ENCODE data around the gene TFCP2L1.

TFCP2L1 gene

GRCh38 chr2:121219866-121220265 lies 65.1 kb downstream of the TFCP2L1 start:
- no peak for DNase-seq (ENCODE audit: low read depth)

- no peak for DNase-seq (ENCODE audit: low read depth)
These were observed 66.5 kb downstream of the TFCP2L1 start for GRCh38 chr2:121218386-121218938.

GRCh38 chr2:121217627-121218026 lies 67.4 kb downstream of the TFCP2L1 start:
- DNase-seq (ENCODE audit: low read depth): no peak

GRCh38 chr2:121214296-121214695 lies 70.7 kb downstream of the TFCP2L1 start:
- DNase-seq (ENCODE audit: low read depth): no peak

- no peak for DNase-seq (ENCODE audit: low read depth)
These were observed 71.6 kb downstream of the TFCP2L1 start for GRCh38 chr2:121213386-121213785.

- DNase-seq (ENCODE audit: low read depth): no peak
These were observed 72.2 kb downstream of the TFCP2L1 start for GRCh38 chr2:121212661-121213325.

GRCh38 chr2:121211689-121212151 lies 73.3 kb downstream of the TFCP2L1 start:
- DNase-seq (ENCODE audit: low read depth): no peak

- no peak for DNase-seq (ENCODE audit: low read depth)
These were observed 73.8 kb downstream of the TFCP2L1 start for GRCh38 chr2:121211251-121211650.

- DNase-seq (ENCODE audit: low read depth): no peak
These were observed 74.3 kb downstream of the TFCP2L1 start for GRCh38 chr2:121210691-121211090.

GRCh38 chr2:121209014-121209610 lies 75.9 kb downstream of the TFCP2L1 start:
- no peak for DNase-seq (ENCODE audit: low read depth)

- no peak for DNase-seq (ENCODE audit: low read depth)
These were observed 77.5 kb downstream of the TFCP2L1 start for GRCh38 chr2:121207494-121207893.

GRCh38 chr2:121205321-121205942 lies 79.6 kb downstream of the TFCP2L1 start:
- DNase-seq (ENCODE audit: low read depth): no peak

GRCh38 chr2:121203591-121204249 lies 81.3 kb downstream of the TFCP2L1 start:
- DNase-seq (ENCODE audit: low read depth): no peak

- no peak for DNase-seq (ENCODE audit: low read depth)
These were observed 82.3 kb downstream of the TFCP2L1 start for GRCh38 chr2:121202541-121203310.

- DNase-seq (ENCODE audit: low read depth): no peak
These were observed 83.2 kb downstream of the TFCP2L1 start for GRCh38 chr2:121201796-121202195.

GRCh38 chr2:121200419-121201315 lies 84.3 kb downstream of the TFCP2L1 start:
- no peak for DNase-seq (ENCODE audit: low read depth)

- DNase-seq (ENCODE audit: low read depth): no peak
These were observed 85.0 kb downstream of the TFCP2L1 start for GRCh38 chr2:121200011-121200347.

GRCh38 chr2:121199281-121200010 lies 85.6 kb downstream of the TFCP2L1 start:
- no peak for DNase-seq (ENCODE audit: low read depth)

- no peak for DNase-seq (ENCODE audit: low read depth)
These were observed 87.5 kb downstream of the TFCP2L1 start for GRCh38 chr2:121197369-121198091.

GRCh38 chr2:121196849-121197155 lies 88.2 kb downstream of the TFCP2L1 start:
- no peak for DNase-seq (ENCODE audit: low read depth)

All from CMK (cell line).